ENCODE measurements around the gene ELOVL5.

DNA sequence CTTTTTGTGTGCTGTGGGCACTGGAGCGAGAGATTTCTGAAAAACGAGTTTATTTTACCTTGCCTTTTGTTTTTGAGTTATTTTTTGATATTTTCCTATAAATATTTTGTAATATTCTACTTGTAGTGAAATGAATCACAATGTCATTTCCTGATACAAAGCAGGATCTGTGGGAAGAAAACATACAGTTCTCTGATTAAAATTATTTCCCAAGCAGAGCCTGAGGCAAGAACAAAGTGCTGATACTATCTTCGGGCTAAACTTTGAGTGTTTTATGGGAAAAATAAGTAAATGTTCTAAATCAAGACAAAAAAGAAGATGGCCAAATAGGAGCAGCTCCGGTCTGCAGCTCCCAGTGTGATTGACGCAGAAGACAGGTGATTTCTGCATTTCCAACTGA lies 33.7 kb upstream of the ELOVL5 start:
- TF ChIP-seq, protein P1, sequence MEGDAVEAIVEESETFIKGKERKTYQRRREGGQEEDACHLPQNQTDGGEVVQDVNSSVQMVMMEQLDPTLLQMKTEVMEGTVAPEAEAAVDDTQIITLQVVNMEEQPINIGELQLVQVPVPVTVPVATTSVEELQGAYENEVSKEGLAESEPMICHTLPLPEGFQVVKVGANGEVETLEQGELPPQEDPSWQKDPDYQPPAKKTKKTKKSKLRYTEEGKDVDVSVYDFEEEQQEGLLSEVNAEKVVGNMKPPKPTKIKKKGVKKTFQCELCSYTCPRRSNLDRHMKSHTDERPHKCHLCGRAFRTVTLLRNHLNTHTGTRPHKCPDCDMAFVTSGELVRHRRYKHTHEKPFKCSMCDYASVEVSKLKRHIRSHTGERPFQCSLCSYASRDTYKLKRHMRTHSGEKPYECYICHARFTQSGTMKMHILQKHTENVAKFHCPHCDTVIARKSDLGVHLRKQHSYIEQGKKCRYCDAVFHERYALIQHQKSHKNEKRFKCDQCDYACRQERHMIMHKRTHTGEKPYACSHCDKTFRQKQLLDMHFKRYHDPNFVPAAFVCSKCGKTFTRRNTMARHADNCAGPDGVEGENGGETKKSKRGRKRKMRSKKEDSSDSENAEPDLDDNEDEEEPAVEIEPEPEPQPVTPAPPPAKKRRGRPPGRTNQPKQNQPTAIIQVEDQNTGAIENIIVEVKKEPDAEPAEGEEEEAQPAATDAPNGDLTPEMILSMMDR (IDR thresholded peaks at IDR 0.05) = no peak
- TF ChIP-seq POLR2A (IDR thresholded peaks at IDR 0.05; ENCODE audit: low read depth) = no peak

All from esophagus muscularis mucosa (tissue), 3 donors.